Retinal pigment epithelial cell (primary cell): ENCODE measurements around the gene NCEH1.
"Not testable (repeated sequence)": the region's sequence is repeated elsewhere in the genome, so short reads cannot be mapped to it uniquely, and the experiment has no call there.

Experiments used
- DNase-seq: peaks from one replicate; pipeline ENCODE4 v3.0.0-alpha.2; 2010; ENCODE audit warnings: low read depth
- H3K4me3 ChIP-seq: 2 replicates; pipeline ENCODE4 v1.5.1; 2011; ENCODE audit warnings: mild to moderate bottlenecking, low read length, control low read depth, moderate library complexity
- CTCF ChIP-seq: conservative IDR thresholded peaks from 2 replicates; pipeline ENCODE4 v1.5.1; 2011; ENCODE audit warnings: low read depth, low read length, control low read depth, inconsistent platforms

The NCEH1 gene

GRCh38 chr3:172707030-172707429, 3.8 kb downstream of the NCEH1 start:
- DNase-seq, result no peak
- H3K4me3 ChIP-seq, result no peak overlapping the region
- no peak for TF ChIP-seq CTCF

- no peak for DNase-seq
- no peak overlapping the region for H3K4me3 ChIP-seq
- TF ChIP-seq CTCF, result no peak
Measured at GRCh38 chr3:172705170-172705569, 5.7 kb downstream of the NCEH1 start.

GRCh38 chr3:172704001-172704400, 6.9 kb downstream of the NCEH1 start:
- no peak for TF ChIP-seq CTCF
- H3K4me3 ChIP-seq, result no peak overlapping the region
- DNase-seq, result no peak

- not testable (repeated sequence) for DNase-seq
Measured at GRCh38 chr3:172702731-172703130, 8.1 kb downstream of the NCEH1 start.

GRCh38 chr3:172702256-172702655, 8.6 kb downstream of the NCEH1 start:
- DNase-seq, result no peak
- no peak for TF ChIP-seq CTCF
- no peak overlapping the region for H3K4me3 ChIP-seq

More at GRCh38 chr3:172702731-172703130, 8.1 kb downstream of the NCEH1 start:
- H3K4me3 ChIP-seq, result not testable (repeated sequence)

- H3K4me3 ChIP-seq, result no peak overlapping the region
- DNase-seq, result no peak
- no peak for TF ChIP-seq CTCF
Measured at GRCh38 chr3:172701751-172702150, 9.1 kb downstream of the NCEH1 start.

GRCh38 chr3:172700936-172701455, 9.9 kb downstream of the NCEH1 start:
- TF ChIP-seq CTCF, result no peak
- no peak for DNase-seq
- H3K4me3 ChIP-seq, result no peak overlapping the region

- no peak for TF ChIP-seq CTCF
- DNase-seq, result no peak
- no peak overlapping the region for H3K4me3 ChIP-seq
Measured at GRCh38 chr3:172700256-172700655, 10.6 kb downstream of the NCEH1 start.
